GM21447 (cell line): ENCODE results near the gene HSCB.
"Not testable (repeated sequence)": the region's sequence is repeated elsewhere in the genome, so short reads cannot be mapped to it uniquely, and the experiment has no call there.

Experiments used
- ATAC-seq: cut with Tn5 transposase; IDR thresholded peaks from one replicate; pipeline ENCODE4 v1.9.1; 2021; ENCODE audit not compliant: unreplicated experiment

HSCB gene, protein sequence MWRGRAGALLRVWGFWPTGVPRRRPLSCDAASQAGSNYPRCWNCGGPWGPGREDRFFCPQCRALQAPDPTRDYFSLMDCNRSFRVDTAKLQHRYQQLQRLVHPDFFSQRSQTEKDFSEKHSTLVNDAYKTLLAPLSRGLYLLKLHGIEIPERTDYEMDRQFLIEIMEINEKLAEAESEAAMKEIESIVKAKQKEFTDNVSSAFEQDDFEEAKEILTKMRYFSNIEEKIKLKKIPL

DNA sequence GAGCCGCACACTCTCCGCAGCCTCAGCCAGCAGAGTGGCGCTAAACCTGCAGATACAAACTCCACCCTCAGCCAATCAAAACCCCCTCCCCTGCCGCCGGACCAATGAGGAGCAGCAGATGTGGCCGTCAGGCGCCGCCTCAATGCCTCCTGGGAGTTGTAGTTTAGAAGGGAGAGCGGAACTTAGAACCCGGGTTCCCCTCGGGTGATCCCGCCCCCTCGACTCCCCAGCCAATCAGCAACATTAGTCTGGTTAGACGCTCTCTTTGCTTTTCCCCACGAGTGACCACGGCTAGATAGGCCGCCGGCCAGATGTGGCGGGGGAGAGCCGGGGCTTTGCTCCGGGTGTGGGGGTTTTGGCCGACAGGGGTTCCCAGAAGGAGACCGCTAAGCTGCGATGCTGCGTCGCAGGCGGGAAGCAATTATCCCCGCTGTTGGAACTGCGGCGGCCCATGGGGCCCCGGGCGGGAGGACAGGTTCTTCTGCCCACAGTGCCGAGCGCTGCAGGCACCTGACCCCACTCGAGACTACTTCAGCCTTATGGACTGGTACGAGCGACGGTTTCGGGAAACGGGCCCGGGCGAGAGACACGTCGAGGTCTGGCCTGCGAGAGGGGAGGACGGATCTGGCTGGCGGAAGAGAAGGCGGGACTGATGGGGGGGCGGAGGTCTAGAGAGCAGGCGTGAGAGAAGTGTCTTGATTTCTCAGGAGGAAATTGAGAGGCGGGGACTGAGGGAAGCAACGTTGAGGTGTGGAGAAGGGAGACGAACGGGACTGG, at the start of gene HSCB, which contains the start of gene CHEK2:
Gene HSCB (plus strand): TSS at position 255 of the 777 bp plus-strand sequence. CDS start 57 bp downstream, at position 312.
Gene CHEK2 (minus strand): TSS at position 36 of the 777 bp plus-strand sequence. CDS start 7,099 bp downstream, outside the sequence.
- ATAC-seq = peak; percentile 86

DNA sequence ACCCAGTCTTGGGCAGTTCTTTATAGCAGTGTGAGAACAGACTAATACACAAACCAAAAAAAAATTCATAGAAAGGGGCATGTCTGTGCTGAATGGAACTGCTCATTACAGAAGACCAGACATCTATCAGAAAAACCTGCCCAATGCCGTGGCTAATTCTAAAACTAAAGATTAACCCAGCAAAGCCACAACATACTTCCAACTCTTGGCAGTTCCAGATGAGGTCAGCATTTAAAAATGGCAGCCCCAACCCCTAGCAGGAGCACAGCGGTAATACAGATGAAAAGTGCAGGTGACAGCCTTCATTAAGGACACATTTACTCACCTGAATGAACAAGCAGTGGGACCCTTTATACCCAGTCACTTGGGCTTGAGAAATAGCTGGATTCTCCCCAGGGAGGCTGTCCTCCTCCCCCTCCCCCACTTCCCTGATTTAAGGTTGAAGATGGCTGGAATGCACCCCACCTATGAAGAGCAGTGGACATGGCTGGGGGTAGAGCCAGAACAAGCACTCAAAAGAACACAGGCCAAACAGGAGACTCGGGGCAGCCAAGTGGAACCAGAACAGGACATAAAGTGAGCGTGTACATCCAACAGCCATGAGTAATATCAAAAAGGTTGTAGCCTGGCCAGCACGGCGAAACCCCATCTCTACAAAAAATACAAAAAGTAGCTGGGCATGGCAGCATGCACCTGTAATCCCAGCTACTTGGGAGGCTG, 48.6 kb upstream of the HSCB start:
- not testable (repeated sequence) for ATAC-seq

DNA sequence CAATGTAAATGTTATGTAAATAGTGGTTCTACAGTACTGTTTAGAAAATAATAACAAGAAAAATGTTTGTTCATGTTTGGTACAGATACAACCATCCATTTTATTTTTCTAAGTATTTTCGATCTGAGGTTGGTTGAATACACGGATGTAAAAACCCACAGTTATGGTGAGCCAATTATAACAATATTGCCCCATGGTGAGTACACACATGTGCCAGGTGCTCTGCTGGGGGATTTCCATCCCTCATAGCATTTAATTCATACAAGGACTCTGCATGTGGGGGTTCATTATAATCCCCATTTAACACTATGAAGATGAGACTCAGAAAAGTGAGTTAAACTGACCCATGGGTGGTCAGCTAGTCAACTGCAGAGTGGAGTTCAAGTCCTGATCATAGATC, 38.9 kb upstream of the HSCB start:
- ATAC-seq = no peak

DNA sequence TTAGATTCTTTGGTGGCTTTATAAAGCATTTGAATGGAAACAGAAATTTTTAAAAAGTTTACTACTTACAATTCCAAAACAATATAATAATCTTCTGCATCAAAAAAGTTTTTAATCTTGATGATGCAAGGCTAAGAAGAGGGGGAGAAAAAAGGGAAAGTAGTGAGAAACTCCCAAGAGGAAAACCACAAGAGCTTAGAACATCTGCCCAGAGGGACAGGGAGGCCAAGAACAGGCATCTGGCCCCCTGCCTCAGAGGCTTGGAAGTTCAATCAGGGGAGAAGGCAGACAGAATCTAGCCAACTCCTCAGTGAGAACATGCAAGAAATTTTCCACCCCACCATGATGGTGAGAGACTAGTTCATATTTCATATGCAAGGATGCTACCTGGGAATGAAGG, 38.4 kb upstream of the HSCB start:
- ATAC-seq = no peak

DNA sequence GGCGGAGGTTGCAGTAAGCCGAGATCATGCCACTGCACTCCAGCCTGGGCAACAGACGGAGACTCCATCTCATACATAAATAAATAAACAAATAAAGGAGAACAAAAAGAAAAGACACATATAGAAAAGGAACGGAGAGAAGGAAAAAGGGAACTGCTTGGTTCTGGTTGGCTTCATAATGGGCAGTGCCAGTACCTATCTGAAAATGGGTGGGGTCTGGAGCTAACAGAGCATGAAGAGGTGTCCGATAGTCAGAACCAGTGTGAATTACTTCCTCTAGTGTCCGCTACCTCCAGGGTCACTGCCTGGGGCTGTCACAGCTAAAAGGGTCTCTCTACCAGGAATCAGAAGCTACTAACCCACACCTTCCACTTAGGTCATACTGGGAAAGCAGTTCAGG, 35.0 kb upstream of the HSCB start:
- ATAC-seq = no peak

DNA sequence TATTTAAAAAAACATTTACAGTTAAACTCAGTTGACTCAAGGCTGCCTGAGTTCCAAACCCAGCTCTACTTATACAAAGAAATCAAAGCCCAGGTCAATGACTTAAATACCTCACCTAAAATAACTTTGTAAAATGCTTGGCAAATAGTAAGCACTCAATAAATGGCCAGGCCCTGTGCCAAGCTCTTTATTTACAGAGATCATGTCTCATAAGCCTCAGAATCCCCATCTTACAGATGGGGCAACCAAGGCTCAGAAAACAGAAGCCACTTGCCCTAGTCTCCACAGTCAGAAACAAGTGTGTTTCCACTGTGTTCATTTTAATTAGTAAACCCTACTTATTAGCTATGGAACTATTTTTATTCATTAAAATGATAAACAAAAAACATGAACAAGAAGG, 31.7 kb upstream of the HSCB start:
- no peak for ATAC-seq

DNA sequence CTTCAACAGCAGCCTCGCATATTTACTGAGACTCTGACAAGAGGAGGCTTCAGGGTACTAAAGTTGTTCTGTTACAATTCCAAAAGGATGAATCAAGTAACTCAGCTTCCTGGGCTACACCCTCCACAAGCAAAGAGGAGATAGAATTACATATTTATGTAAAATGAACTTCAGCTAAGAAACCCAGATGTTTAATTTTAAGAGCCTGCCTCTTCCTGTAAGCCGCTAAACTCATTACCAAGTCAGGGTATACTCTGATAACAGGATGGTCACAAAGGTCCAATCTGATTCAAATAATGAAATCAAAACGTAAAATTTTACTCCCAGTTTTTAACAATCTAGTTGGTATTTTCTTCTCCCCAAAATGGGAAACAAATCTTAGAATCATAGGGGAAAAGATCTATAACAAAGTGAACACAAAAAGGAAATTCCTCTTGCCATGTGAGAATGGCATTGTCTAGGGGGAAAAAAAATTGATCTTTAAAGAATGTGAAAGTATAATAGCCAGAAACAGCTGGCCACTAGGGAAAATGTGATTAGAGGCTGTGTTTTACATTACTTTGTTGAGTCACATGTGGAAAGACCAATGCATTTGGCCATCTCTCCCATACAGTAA, 31.2 kb upstream of the HSCB start:
- no peak for ATAC-seq

DNA sequence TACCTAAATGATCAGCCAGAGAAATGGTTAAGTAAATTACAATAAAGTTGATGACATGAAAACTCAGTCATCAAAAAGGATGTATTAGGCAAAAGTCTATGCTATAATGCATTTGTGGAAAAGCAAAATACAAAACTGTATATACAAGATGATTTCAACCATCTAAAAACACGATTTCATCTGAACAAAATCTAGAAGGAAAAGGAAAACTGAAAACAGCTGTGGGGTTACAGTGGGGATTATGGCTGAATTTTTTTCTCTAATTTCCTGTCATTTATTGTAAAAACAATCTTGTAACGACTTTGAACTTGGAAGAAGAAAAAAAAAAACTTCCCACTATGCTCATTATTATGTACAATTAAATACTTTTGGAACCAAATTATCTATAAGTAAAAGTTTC, 30.5 kb upstream of the HSCB start:
- no peak for ATAC-seq

DNA sequence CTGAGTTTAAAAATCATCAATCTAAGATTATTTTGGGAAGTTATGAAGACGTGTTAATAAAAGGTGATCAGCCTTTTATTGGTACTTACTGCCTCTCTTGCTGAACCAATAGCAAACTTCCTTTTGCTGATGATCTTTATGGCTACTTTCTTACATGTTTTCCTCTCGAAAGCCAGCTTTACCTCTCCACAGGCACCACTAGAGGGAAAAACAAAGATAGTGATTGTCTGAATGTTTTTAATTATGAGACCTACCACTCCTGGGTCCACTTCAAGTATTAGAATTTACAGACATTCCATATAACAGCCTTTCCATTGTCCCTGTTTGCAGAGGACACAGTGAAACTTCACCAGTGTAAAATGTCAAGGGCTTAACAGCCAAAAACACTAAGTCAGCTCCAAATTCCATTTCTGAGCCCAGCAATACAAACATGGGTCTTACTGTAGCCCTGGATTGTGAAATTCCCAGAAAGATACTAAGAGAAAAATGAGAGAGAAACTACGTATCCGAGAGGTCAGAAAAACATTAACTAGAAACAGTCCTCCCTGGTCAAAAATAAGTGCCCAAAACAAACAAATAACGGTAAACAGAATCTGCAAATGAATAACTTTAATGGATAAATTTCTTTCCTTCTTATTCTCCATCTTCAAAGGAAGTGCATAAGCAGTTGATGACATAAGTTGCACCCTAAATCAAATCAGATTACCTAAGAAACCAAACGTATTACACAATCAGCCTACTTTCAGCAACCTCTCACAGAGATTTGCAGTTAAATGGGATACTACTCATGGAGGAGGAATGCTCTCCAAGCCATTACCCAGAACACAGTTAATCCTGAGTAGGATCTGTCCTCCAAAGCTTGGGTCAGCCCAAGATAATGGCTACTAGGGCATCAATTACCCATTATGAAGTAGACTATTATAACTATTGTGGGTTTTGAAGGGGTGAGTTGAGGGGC, 29.7 kb upstream of the HSCB start:
- ATAC-seq = no peak

DNA sequence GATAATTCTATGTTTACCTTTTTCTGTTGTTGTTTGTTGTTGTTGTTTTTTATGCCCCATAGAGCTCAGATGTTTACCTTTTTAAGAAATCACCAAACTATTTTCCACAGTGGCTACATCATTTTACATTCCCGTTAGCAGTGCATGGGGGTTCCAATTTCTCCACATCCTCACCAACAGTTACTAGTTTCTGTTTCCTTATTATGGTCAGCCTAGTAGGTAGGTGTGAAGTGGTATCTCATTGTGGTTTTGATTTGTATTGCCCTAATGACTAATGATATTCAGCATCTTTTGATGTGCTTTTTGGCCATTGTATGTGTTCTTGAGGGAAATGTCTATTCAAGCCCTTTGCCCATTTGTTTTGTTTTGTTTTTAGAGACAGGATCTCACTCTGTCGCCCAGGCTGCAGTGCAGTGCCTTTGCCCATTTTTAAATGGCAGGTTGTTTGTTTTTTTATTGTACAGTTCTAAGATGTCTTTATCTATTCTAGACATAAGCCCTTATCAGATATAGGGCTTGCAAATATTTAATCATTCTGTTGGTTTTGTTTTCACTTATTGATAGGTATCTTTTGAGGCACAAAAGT, 27.7 kb upstream of the HSCB start:
- no peak for ATAC-seq

DNA sequence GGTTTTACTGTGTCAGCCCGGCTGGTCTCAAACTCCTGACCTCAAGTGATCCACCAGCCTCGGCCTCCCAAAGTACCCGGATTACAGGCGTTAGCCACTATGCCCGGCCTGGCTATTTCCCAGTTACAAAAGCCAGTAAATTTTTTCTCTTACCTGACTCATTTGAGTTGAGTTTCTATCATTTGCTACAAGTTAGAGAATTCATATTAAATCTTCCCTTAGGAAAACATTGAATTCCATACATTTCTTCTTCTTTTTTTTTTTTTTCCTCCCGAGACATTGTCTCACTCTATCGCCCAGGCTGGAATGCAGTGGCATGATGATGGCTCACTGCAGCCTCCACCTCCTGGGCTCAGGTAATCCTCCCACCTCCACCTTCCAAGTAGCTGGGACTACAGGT, 26.2 kb upstream of the HSCB start:
- no peak for ATAC-seq

DNA sequence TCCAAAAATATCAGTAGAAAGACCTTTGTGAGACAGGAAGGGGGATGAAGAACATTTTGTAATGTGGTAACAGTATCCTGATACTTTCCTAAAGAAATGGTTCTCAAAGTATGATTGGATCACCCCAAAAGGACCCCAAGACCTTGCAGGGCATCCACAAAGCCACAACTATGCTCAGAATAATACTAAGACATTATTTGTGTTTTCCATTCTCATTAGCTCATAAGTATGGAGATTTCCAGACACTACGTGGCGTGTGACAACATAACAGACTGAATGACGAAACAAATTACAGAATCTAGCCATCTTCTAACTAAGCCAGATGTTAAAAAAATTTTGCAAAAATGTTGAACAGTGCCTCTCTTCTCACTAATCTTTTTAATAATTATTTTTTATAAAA, 25.2 kb upstream of the HSCB start:
- ATAC-seq = no peak

DNA sequence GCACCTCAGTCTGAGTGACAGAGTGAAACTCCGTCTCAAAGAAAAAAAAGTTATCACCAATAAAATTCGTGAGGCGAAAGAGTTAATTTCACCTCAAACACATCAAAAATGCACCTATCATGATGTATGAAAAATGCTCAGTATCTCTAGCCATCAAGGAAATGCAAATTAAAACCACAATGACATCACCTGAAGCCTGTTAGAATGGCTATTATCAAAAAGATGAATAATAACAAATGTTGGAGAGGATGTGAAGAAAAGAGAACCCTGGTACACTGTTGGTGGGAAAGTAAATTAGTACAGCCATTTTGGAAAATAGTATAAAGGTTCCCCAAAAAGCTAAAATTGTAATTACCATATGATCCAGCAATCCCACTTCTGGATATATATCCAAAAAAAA, 23.8 kb upstream of the HSCB start:
- no peak for ATAC-seq

DNA sequence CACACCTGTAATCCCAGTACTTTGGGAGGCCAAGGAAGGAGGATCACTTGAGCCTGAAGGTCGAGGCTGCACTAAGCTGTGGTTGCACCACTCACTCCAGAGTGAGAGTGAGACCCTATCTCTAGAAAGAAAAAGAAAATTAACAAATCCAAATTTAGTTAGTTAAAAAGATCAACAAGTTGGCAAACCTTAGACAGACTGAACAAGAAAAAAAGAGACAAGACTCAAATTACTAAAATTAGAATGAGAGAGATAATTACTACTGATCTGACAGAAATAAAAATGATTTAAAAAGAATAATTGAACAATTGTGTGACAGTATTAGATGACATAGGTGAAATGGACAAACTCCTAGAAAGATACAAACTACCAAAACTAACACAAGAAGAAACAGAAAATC, 13.8 kb upstream of the HSCB start:
- no peak for ATAC-seq

DNA sequence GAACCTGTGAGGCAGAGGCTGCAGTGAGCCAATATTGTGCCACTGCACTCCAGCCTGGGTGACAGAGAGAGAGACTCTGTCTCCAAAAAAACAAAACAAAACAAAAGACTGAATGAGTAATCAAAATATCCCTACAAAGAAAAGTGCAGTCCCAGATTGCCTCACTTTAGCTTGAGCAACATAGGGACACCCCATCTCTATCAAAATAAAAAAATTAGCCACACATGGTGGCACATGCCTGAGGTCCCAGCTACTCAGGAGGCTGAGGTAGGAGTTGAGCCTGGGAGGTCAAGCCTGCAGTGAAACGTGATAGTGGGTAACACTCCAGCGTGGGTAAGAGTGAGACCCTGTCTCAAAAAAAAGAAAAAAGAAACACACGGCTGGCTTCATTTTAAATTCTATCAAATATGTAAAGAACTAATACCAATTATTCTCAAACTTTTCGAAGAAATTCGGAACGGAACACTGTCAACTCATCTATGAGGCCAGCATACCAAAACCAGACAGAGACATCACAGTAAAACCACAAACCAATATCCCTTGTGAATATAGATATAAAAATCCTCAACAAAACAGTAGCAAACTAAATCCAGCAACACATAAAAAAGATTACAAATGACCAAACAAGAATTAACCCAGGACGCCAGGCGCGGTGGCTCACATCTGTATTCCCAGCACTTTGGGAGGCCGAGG, 13.1 kb upstream of the HSCB start:
- ATAC-seq = no peak

DNA sequence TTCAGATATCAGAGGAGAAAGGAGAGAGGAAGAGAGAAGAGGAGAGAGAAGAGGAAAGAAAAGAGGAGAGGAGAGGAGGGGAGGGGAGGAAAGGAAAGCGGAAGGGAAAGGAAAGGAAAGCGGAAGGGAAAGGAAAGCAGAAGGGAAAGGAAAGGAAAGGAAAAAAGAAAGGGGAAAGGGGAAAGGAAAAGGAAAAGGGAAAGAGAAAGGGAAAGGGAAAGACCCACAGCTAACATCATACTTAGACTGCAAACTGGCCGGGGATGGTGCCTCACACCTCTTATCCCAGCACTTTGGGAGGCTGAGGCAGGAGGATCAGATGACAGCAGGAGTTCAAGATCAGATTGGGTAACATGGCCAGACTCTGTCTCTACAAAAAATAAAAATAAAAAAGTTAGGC, 11.7 kb upstream of the HSCB start:
- no peak for ATAC-seq

DNA sequence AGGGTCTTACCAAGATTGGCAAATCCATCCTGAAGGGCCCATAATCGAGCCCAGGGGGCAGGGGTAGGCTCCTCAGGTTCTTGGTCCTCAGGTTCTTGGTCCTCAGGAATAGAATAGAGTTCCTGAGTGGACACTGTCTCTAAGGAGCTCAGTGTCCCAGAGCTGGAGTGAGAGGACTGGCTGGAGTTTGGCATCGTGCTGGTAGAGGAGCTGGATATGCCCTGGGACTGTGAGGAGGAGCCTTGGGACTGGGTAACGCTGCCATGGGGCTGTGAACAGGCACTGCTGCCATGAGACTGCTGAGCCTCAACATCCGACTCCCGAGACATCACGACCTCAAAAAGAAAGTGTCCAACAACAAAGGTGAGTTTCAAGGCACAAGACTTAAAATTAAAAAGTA, 7.4 kb upstream of the HSCB start:
- no peak for ATAC-seq

DNA sequence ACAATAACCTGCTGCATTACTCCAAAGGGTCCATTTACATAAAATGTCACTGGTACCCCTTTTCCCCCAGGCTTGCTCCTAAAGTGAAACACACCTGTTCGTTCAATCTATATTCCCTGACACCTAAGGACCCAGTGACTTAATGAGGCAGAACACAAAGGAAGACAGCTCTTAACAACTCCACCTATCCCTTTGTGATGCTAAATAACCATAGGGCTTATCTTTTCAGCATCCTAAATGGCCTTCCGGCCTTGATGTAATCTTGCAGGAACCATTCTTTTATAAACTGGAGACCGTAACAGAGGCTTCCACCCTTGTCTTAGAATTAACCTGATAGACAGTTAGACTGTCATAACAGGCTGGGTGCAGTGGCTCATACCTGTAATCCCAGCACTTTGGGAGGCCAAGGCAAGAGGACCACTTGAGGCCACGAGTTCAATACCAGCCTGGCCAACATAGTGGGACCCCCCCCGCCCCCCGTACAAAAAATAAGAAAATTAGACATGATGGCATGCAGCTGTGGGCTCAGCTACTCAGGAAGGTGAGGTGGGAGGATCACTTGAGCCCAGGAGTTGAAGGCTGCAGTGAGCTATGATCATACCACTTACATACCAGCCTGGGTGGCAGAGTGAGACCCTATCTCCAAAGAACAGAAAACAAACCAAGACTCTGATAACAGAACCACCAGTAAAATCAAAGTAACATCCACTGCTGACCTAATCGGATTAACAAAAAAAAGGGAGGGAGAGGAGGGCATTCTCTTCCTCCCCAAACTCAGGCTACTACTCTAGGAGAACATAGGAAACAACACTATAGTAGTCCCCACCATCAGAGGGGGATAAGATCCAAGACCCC, 5.3 kb upstream of the HSCB start:
- no peak for ATAC-seq

DNA sequence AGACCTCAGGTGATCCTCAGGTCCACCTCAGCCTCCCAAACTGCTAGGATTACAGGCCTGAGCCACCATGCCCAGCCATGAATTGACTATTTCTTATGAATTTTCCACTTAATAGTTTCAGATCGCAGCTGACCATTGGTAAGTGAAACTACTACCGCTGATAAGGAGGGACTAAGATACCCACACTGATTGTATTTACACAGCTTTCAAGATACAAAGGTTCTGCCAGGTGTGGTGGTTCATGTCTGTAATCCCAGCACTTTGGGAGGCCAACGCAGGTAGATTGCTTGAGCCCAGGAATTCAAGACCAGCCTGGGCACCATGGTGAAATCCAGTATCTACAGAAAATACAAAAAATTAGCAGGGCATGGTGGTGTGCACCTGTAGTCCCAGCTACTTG, 4.1 kb upstream of the HSCB start:
- ATAC-seq = no peak
